Lower leg skin (tissue), 3 donors: ENCODE measurements around the gene POU4F1.

Experiments
- CTCF ChIP-seq, 3 donors: fragments of 450-650 bp; IDR thresholded peaks; one replicate each; pipeline ENCODE4 v1.5.1; 2016; ENCODE audit warnings: antibody characterized with exemption in 3 of 3, mild to moderate bottlenecking in 3 of 3, moderate library complexity in 2 of 3
- POLR2A ChIP-seq, 2 donors: fragments of 450-650 bp; IDR thresholded peaks; one replicate each; pipeline ENCODE4 v1.6.1; 2016 to 2017; ENCODE audit warnings: antibody characterized with exemption in 2 of 2, mild to moderate bottlenecking in 1 of 2, moderate library complexity in 1 of 2

GRCh38 chr13:78593129-78593528, 10.2 kb downstream of the POU4F1 start:
- TF ChIP-seq CTCF (IDR thresholded peaks at IDR 0.05) (no peak), POLR2A (IDR thresholded peaks at IDR 0.05) (no peak)
